ENCODE data around the gene C15orf61. TPM values are rescaled to one million over a fixed set of nuclear protein-coding genes. Genes with fewer than 3 reads are reported as not detected.

C15orf61 gene
- 1 to 10 TPM; 5.4 to 6.2 TPM for total RNA-seq

DNA sequence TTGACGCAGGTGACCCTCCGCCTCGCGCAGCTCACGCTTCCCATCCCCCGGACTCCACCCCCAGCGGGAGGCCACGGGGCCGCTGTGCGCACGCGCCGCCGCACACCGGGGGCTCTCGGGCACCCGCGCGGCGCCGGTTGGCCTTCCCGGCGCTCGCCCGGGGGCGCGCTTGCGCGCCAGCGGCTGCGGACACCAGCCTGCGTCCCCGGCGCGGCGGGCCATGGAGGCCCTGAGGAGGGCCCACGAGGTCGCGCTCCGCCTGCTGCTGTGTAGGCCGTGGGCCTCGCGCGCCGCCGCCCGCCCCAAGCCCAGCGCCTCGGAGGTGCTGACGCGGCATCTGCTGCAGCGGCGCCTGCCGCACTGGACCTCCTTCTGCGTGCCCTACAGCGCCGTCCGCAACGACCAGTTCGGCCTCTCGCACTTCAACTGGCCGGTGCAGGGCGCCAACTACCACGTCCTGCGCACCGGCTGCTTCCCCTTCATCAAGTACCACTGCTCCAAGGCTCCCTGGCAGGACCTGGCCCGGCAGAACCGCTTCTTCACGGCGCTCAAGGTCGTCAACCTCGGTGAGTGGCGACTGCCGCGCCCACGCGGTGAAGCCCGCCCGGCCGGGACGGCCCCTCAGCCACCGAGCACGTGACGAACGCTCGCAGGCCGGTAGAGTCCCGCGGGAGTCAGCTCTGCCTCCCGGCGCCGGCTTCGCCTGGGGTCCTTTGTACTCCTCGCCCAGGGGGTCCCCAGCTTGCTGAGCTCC, at the start of gene C15orf61:
Gene C15orf61 (plus strand): TSS at position 103 of the 754 bp plus-strand sequence. CDS start 118 bp downstream, at position 221.
- DNase-seq = peak; percentile 91
- intact Hi-C loops (cut with DNase I) = no loop called here
- Histone ChIP-seq H3K27me3 (no peaks in the 10 kb centered on the region), H3K9ac (ENCODE audit: low read depth in 2 of 2, low read length in 2 of 2) (peak within 1 kb of the TSS; percentile 84 to 96), H3K36me3 (no peaks in the 10 kb centered on the region), H3K4me1 (peaks cover 3% of the 10 kb centered on the region), H3K4me3 (peak within 1 kb of the TSS; percentile 85), H3K9me3 (no peaks in the 10 kb centered on the region), H3K27ac (peak within 1 kb of the TSS; percentile 98)
- TF ChIP-seq, protein P1, sequence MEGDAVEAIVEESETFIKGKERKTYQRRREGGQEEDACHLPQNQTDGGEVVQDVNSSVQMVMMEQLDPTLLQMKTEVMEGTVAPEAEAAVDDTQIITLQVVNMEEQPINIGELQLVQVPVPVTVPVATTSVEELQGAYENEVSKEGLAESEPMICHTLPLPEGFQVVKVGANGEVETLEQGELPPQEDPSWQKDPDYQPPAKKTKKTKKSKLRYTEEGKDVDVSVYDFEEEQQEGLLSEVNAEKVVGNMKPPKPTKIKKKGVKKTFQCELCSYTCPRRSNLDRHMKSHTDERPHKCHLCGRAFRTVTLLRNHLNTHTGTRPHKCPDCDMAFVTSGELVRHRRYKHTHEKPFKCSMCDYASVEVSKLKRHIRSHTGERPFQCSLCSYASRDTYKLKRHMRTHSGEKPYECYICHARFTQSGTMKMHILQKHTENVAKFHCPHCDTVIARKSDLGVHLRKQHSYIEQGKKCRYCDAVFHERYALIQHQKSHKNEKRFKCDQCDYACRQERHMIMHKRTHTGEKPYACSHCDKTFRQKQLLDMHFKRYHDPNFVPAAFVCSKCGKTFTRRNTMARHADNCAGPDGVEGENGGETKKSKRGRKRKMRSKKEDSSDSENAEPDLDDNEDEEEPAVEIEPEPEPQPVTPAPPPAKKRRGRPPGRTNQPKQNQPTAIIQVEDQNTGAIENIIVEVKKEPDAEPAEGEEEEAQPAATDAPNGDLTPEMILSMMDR (IDR thresholded peaks at IDR 0.05) = no peak

DNA sequence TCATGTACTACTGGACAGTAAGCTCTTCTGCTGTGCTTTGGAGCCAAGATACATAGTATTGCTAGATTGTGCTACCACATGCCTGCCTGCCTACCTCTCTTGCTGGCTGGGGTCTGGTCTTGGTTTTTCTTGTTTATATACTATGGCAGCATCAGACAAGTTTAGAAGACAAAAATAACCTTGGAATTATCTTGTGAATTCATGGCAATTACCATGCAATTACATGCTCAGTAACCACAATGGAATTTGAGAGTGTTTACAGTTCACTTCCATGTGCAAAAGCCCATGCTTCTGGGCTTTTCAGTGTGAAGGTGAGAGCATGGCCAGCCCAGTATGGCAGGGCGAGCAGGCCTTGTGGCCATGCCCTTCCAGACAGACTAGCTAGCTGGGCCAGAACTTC, 48.0 kb upstream of the C15orf61 start:
- H3K4me1 ChIP-seq = no peaks in the 10 kb centered on the region
- no peaks in the 10 kb centered on the region for H3K9me3 ChIP-seq
- intact Hi-C loops (cut with DNase I) = no loop called here
- DNase-seq = no peak
- no peak overlapping the region for H3K4me3 ChIP-seq
- H3K27ac ChIP-seq = no peak overlapping the region
- no peaks in the 10 kb centered on the region for H3K36me3 ChIP-seq
- no peak overlapping the region for H3K9ac ChIP-seq (ENCODE audit: low read depth in 2 of 2, low read length in 2 of 2)
- TF ChIP-seq, protein P1 (IDR thresholded peaks at IDR 0.05) = no peak
- no peaks in the 10 kb centered on the region for H3K27me3 ChIP-seq

DNA sequence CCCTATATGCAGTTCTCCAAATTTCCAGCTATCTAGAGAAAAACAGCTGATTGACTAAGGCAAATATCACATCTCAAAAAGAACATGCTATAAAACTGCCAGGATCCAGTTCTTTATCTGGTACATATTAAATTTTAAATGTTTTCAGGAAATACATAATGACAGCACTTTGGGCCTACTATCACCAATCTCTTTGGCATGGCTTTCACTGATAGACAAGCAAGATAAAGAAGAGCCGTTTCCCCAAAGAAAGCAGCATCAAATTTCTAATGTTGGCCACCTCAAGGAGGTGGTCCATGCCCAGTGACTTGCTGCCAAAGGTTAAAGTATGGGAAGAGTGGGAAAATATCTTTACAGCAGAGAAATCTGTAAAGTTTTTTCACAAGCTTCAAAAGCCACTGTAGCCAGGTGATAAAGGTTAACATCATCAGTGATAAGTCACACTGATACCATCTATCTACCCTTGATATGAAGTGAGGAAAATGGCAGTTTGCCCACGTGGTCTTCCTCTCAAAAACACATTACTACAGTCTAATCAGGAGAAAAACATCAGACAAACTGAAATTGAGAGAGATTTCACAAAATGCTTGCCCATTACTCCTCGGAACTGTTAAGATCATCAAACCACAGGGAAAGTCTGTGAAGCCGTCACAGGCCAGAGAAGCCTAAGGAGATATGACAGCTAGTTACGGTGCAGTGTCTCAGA, 46.4 kb upstream of the C15orf61 start:
- DNase-seq = no peak
- Histone ChIP-seq H3K4me3 (no peak overlapping the region), H3K9me3 (no peaks in the 10 kb centered on the region), H3K27me3 (no peaks in the 10 kb centered on the region), H3K9ac (ENCODE audit: low read depth in 2 of 2, low read length in 2 of 2) (no peak overlapping the region), H3K4me1 (no peaks in the 10 kb centered on the region), H3K27ac (no peak overlapping the region), H3K36me3 (no peaks in the 10 kb centered on the region)
- intact Hi-C loops (cut with DNase I) = no loop called here
- TF ChIP-seq, protein P1 (IDR thresholded peaks at IDR 0.05) = no peak

DNA sequence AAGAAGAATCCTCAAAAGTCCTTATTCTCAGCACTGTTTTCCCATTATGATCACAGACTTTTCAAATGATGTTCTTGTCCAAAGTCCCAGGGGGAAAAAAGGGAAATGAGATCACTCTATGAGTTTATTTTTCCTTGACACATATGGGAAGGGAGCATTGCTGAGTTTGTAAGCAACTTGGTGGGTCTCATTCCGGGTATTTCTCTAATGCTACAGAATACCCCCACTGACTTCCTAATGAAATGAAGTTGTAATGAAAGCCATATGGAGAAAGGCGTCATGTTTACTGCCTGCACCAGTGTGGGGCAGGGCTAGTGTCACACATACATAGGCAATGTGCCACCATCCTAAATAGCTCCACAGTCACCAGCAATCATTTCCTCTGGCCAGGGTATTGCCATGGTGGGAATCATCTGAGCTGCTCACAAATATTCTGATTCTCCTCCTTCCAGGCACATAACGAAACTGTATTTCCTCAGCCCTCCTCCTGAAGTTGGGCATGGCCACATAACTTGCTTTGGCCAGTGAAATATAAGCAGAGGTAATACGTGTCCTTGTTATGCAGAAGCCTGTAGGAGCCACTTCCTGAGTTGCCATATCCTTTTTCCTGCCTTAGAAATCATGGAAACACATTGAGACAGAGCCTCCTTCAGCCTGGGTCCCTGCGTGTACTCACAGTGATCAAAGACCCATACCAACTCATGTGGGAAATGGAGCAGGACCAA, 41.0 kb upstream of the C15orf61 start:
- Histone ChIP-seq H3K36me3 (no peaks in the 10 kb centered on the region), H3K9me3 (no peaks in the 10 kb centered on the region), H3K9ac (ENCODE audit: low read depth in 2 of 2, low read length in 2 of 2) (no peak overlapping the region), H3K4me3 (no peak overlapping the region), H3K4me1 (no peaks in the 10 kb centered on the region), H3K27me3 (no peaks in the 10 kb centered on the region), H3K27ac (no peak overlapping the region)
- intact Hi-C loops (cut with DNase I) = no loop called here
- DNase-seq = no peak
- TF ChIP-seq, protein P1 (IDR thresholded peaks at IDR 0.05) = no peak

DNA sequence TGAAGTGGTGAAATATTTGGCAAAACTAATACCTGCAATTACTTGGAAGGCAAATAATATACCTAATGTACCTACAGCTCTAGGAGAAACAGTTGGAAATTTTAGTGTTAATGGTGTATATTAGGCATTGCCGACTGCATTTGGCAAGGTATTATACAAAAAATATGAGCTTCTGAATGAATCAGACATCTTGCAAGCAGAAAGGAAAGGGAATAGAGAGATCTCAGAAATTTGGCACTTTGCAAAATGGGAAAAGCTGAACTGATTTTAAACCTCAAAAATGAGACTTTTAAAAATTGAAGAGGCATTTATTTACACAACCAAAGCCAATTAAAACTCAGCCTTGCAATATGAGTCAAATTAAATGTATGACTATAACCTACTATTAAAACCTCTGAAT, 40.2 kb upstream of the C15orf61 start:
- H3K27me3 ChIP-seq = no peaks in the 10 kb centered on the region
- no peak for DNase-seq
- TF ChIP-seq, protein P1 (IDR thresholded peaks at IDR 0.05) = no peak
- no peak overlapping the region for H3K4me3 ChIP-seq
- no peaks in the 10 kb centered on the region for H3K36me3 ChIP-seq
- H3K27ac ChIP-seq = no peak overlapping the region
- no peaks in the 10 kb centered on the region for H3K4me1 ChIP-seq
- no peak overlapping the region for H3K9ac ChIP-seq (ENCODE audit: low read depth in 2 of 2, low read length in 2 of 2)
- H3K9me3 ChIP-seq = no peaks in the 10 kb centered on the region
- intact Hi-C loops (cut with DNase I) = no loop called here
